Stimulated activated CD8-positive, alpha-beta memory T cell treated with anti-CD3 and anti-CD28 coated beads, Interleukin-12 subunit alpha, Interleukin-12 subunit beta, amount 100 ng/mL, for 24 hours (primary cell): ENCODE data around the gene GAGE12D.
"Not testable (repeated sequence)": the region's sequence is repeated elsewhere in the genome, so short reads cannot be mapped to it uniquely, and the experiment has no call there.

Experiments used
- DNase-seq: peaks from one replicate; pipeline ENCODE4 v3.0.0-alpha.2; 2020; ENCODE audit errors: extremely low read depth

Gene GAGE12D

GRCh38 chrX:49541433-49541832 lies at the start of gene GAGE12D:
TSS of gene GAGE12D (plus strand) at chrX:49541733. CDS start at chrX:49542888, 1,155 bp downstream.
- not testable (repeated sequence) for DNase-seq

- not testable (repeated sequence) for DNase-seq
Observed at GRCh38 chrX:49531877-49532276, 9.7 kb upstream of the GAGE12D start, which contains the start of gene GAGE12C. TSS of gene GAGE12C (plus strand) at chrX:49532177. CDS start at chrX:49533332, 1,155 bp downstream.

- not testable (repeated sequence) for DNase-seq
Observed at GRCh38 chrX:49550989-49551388, 9.5 kb downstream of the GAGE12D start, which contains the start of gene GAGE12E. TSS of gene GAGE12E (plus strand) at chrX:49551289. CDS start at chrX:49552444, 1,155 bp downstream.

- not testable (repeated sequence) for DNase-seq
Observed at GRCh38 chrX:49560542-49560941, 19.0 kb downstream of the GAGE12D start, which contains the start of gene GAGE12F. TSS of gene GAGE12F (plus strand) at chrX:49560842. CDS start at chrX:49561997, 1,155 bp downstream.

GRCh38 chrX:49568728-49569127 lies 27.2 kb downstream of the GAGE12D start:
- DNase-seq: not testable (repeated sequence)

- DNase-seq: not testable (repeated sequence)
Observed at GRCh38 chrX:49569152-49569551, 27.6 kb downstream of the GAGE12D start.

GRCh38 chrX:49570100-49570499 lies 28.6 kb downstream of the GAGE12D start, which contains the start of gene GAGE12G:
TSS of gene GAGE12G (plus strand) at chrX:49570400. CDS start at chrX:49571555, 1,155 bp downstream.
- not testable (repeated sequence) for DNase-seq

- not testable (repeated sequence) for DNase-seq
Observed at GRCh38 chrX:49579649-49580048, 38.1 kb downstream of the GAGE12D start, which contains the start of gene GAGE12H. TSS of gene GAGE12H (plus strand) at chrX:49579949. CDS start at chrX:49581104, 1,155 bp downstream.

GRCh38 chrX:49589196-49589595 lies 47.7 kb downstream of the GAGE12D start, which contains the start of gene GAGE2A:
TSS of gene GAGE2A (plus strand) at chrX:49589496. CDS start at chrX:49590651, 1,155 bp downstream.
- DNase-seq: not testable (repeated sequence)

GRCh38 chrX:49589769-49590478 lies 48.4 kb downstream of the GAGE12D start:
- not testable (repeated sequence) for DNase-seq

- not testable (repeated sequence) for DNase-seq
Observed at GRCh38 chrX:49590488-49590887, 49.0 kb downstream of the GAGE12D start.
